ENCODE results near the gene SASH1. TPM values are rescaled to one million over a fixed set of nuclear protein-coding genes. Genes with fewer than 3 reads are reported as not detected.

SASH1 gene
- total and polyA plus RNA-seq, 9 of the 15 experiments (the other 6 are each of a cell fraction or from before 2014, with no cell fraction given), result 0.35 to 3.5 (median 1.6) TPM

- TF ChIP-seq REST (IDR thresholded peaks at IDR 0.05; ENCODE audit: borderline replicate concordance) (no peak), REST (CRISPR knock-in tag; IDR thresholded peaks at IDR 0.05; ENCODE audit: low read depth) (no peak), NR2C2 (CRISPR knock-in tag; IDR thresholded peaks at IDR 0.05) (no peak), NR2C2 (tag; IDR thresholded peaks at IDR 0.05) (no peak), ZNF124 (CRISPR knock-in tag; IDR thresholded peaks at IDR 0.05) (no peak), WHSC1 (IDR thresholded peaks at IDR 0.05; ENCODE audit: low read length) (no peak), IFI16 (CRISPR knock-in tag; IDR thresholded peaks at IDR 0.05) (no peak), CEBPZ (IDR thresholded peaks at IDR 0.05; ENCODE audit: borderline replicate concordance, low read depth, low read length) (no peak), MEF2A (IDR thresholded peaks at IDR 0.05; ENCODE audit: control insufficient read depth, low read depth, low read length) (no peak), ID3 (CRISPR knock-in tag; IDR thresholded peaks at IDR 0.05) (no peak), ID3 (tag; IDR thresholded peaks at IDR 0.05) (no peak), ADNP (tag; IDR thresholded peaks at IDR 0.05) (no peak), LEF1 (IDR thresholded peaks at IDR 0.05) (no peak)
These were observed 83.8 kb downstream of the SASH1 start (continued) for GRCh38 chr6:148426317-148426977.
